ENCODE measurements around the gene FAM163B.
A peak's percentile ranks its signal among the peaks of the same experiment; 100 is the strongest.

Gene FAM163B

GRCh38 chr9:133534346-133535291 is 74.6 kb downstream of the FAM163B start, which contains the start of gene ADAMTSL2:
TSS of gene ADAMTSL2 (plus strand) at chr9:133534704. CDS start at chr9:133536713, 2,009 bp downstream.
- peak; percentile 72 for DNase-seq (ENCODE audit: low spot score)
- no peak for TF ChIP-seq CTCF (IDR thresholded peaks at IDR 0.05; ENCODE audit: extremely low read depth, missing control alignments)

GRCh38 chr9:133533857-133534256 is 75.3 kb downstream of the FAM163B start:
- no peak for DNase-seq (ENCODE audit: low spot score)
- TF ChIP-seq CTCF (IDR thresholded peaks at IDR 0.05; ENCODE audit: extremely low read depth, missing control alignments) = no peak

GRCh38 chr9:133532937-133533668 is 76.1 kb downstream of the FAM163B start:
- no peak for TF ChIP-seq CTCF (IDR thresholded peaks at IDR 0.05; ENCODE audit: extremely low read depth, missing control alignments)
- peak; percentile 86 for DNase-seq (ENCODE audit: low spot score)

- no peak for TF ChIP-seq CTCF (IDR thresholded peaks at IDR 0.05; ENCODE audit: extremely low read depth, missing control alignments)
- DNase-seq (ENCODE audit: low spot score) = no peak
Observed at GRCh38 chr9:133531293-133531692, 77.9 kb downstream of the FAM163B start.

- no peak for DNase-seq (ENCODE audit: low spot score)
- no peak for TF ChIP-seq CTCF (IDR thresholded peaks at IDR 0.05; ENCODE audit: extremely low read depth, missing control alignments)
Observed at GRCh38 chr9:133529874-133530273, 79.3 kb downstream of the FAM163B start.

- no peak for DNase-seq (ENCODE audit: low spot score)
- no peak for TF ChIP-seq CTCF (IDR thresholded peaks at IDR 0.05; ENCODE audit: extremely low read depth, missing control alignments)
Observed at GRCh38 chr9:133529457-133529856, 79.7 kb downstream of the FAM163B start.

GRCh38 chr9:133528876-133529241 is 80.3 kb downstream of the FAM163B start:
- no peak for TF ChIP-seq CTCF (IDR thresholded peaks at IDR 0.05; ENCODE audit: extremely low read depth, missing control alignments)
- DNase-seq (ENCODE audit: low spot score) = no peak
